AG04449 (cell line): ENCODE data around the gene RDH8.

Source experiments
- CTCF ChIA-PET: fragments of 350-600 bp; formaldehyde crosslinking; extraction: SDS; loops from one replicate; lab custom pipeline; 2021; ENCODE audit warnings: antibody characterized with exemption; lab: Yijun Ruan, JAX
- POLR2A ChIA-PET: fragments of 400-600, 350-600 bp; formaldehyde crosslinking; extraction: SDS; loops from one replicate; lab custom pipeline; 2020; ENCODE audit warnings: antibody characterized with exemption, inconsistent platforms; lab: Yijun Ruan, JAX
- DNase-seq: peaks from one replicate; pipeline ENCODE4 v3.0.0-alpha.2; 2010; ENCODE audit warnings: low read depth, low spot score
- H3K4me3 ChIP-seq: 2 replicates; pipeline ENCODE4 v1.5.1; 2011; ENCODE audit warnings: low read depth, mild to moderate bottlenecking, control low read depth, low read length
- TF ChIP-seq, protein P1 (sequence below): IDR thresholded peaks from one replicate; pipeline ENCODE4 v1.5.1; 2011; ENCODE audit warnings: mild to moderate bottlenecking, moderate library complexity, low read length, control low read depth, inconsistent platforms; ENCODE audit not compliant: insufficient read depth; ENCODE audit errors: missing control alignments

RDH8 gene

DNA sequence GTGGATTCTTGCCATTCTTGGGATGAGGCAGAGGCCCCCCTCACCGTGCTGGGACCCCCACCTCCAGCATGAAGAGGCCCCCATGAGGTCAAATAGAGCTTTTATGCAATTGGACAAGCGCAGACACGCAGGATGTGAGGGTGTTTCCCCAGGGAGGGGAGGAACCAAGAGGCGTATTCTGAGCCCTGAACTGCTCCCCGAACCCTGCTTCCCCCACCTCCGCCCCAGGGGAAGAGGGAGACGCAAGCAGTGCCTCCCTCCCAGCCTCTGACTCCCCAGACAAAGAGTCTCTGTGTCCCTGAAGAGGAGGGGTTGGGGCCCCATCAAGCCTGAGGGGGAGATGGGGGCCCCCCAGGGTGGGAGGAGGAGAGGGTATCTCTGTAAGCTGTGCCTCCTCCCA lies 1.3 kb upstream of the RDH8 start:
- POLR2A ChIA-PET = interaction anchor here (0.7 kb wide), 1 partner anchor 172 kb away, joined by 3 read pairs; no protein-coding TSS in a partner anchor
- CTCF ChIA-PET = interaction anchor here (2.0 to 2.4 kb wide), 2 partner anchors 11 to 16 kb away, joined by 13 to 21 read pairs; no protein-coding TSS in a partner anchor

DNA sequence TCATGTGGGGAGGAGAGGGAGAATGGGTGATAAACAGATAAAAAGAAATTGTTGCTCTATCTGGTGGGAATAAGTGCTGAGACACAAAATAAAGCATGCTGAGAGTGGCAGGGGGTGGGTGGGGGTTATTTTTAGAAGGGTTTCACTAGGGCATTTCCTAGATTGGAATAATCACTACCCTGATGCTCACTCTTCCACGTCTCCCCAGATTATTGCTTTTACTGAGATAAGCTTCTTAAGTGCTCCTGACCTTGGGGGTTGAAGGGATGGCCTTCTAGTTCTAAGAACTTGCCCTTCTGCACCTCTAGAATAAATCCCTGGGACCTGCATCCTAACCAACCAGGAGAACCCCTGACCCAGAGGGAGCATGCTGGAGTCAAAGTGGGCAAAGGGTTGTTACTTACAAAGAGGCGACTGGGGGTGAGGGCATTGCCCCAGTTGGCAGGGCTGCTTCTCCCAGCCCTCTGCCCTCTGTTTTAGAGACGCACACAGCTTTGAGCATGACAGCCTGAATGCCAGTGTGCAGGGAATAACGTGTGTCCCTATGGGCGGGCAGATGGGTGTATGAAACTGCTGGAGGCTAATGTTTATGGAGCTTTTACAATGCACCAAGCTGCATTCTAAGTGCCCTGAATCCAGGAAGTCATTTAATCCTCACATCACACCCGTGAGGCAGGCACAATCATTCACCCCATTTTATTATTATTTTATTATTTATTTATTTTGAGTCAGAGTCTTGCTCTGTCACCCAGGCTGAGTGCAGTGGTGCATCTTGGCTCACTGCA lies 743 bp downstream of the RDH8 start:
- H3K4me3 ChIP-seq = no peak overlapping the region
- TF ChIP-seq, protein P1, sequence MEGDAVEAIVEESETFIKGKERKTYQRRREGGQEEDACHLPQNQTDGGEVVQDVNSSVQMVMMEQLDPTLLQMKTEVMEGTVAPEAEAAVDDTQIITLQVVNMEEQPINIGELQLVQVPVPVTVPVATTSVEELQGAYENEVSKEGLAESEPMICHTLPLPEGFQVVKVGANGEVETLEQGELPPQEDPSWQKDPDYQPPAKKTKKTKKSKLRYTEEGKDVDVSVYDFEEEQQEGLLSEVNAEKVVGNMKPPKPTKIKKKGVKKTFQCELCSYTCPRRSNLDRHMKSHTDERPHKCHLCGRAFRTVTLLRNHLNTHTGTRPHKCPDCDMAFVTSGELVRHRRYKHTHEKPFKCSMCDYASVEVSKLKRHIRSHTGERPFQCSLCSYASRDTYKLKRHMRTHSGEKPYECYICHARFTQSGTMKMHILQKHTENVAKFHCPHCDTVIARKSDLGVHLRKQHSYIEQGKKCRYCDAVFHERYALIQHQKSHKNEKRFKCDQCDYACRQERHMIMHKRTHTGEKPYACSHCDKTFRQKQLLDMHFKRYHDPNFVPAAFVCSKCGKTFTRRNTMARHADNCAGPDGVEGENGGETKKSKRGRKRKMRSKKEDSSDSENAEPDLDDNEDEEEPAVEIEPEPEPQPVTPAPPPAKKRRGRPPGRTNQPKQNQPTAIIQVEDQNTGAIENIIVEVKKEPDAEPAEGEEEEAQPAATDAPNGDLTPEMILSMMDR = no peak
- CTCF ChIA-PET = interaction anchor here (1.4 to 2.5 kb wide), 3 partner anchors 8 to 13 kb away, joined by 3 to 14 read pairs (median 12); no protein-coding TSS in a partner anchor
- POLR2A ChIA-PET = no interaction called here
- DNase-seq = no peak

More for the DNA sequence above, 1.3 kb upstream of the RDH8 start:
- no peak overlapping the region for H3K4me3 ChIP-seq
- TF ChIP-seq, protein P1 = no peak
- DNase-seq = no peak

DNA sequence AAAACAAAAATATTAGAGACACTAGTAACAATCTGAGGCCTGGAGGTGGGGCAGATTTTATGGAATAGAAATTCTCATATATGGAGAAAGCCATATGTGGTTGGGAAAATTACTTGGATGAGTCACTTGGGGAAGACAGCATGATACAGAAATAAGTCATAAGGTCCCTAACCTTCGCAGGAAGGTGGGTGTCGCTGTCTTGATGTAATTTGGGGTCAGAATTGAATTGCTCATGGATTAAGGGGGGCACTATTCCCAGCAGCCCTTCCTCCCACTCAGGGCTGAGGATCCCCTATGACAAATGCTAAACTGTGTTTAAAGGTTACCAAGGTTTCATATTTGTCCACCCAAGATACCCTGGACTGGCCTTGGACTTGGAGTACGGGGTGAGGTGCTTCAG lies 5.0 kb downstream of the RDH8 start:
- ChIA-PET POLR2A (no interaction called here), CTCF (interaction anchor here (1.5 to 7.1 kb wide), 4 partner anchors 7 to 86 kb away, joined by 3 to 63 read pairs (median 27); no protein-coding TSS in a partner anchor)
- TF ChIP-seq, protein P1 = no peak
- no peak overlapping the region for H3K4me3 ChIP-seq
- no peak for DNase-seq

DNA sequence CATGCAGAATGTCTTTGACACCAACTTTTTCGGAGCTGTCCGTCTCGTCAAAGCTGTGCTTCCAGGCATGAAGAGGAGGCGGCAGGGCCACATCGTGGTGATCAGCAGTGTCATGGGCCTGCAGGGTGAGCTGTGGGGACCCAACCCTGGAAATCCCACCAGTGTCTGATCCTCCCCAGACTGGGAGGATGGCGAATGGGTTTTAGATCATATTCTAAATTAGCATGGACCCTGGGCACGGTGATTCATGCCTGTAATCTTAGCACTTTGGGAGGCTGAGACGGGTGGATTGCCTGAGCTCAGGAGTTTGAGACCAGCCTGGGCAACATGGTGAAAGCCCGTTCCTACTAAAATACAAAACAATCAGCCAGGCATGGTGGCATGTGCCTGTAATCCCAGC lies 5.5 kb downstream of the RDH8 start:
- CTCF ChIA-PET = interaction anchor here (4.3 to 7.1 kb wide), 3 partner anchors 10 to 87 kb away, joined by 37 to 63 read pairs (median 47); no protein-coding TSS in a partner anchor
- DNase-seq = no peak
- POLR2A ChIA-PET = no interaction called here
- H3K4me3 ChIP-seq = no peak overlapping the region
- TF ChIP-seq, protein P1 = no peak

DNA sequence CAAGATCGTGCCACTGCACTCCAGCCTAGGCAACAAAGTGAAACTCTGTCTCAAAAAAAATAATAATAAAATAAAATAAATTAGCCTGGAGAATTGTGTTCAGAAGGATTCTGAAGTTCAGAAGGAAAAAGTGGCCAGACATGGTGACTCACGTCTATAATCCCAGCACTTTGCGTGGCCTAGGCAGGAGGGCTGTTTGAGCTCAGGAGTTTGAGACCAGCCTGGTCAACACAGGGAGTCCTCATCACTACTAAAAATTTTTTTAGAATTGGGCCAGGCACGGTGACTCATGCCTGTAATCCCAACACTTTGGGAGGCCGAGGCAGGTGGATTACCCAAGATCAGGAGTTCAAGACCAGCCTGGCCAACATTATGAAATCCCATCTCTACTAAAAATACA lies 6.0 kb downstream of the RDH8 start:
- TF ChIP-seq, protein P1 = no peak
- no peak overlapping the region for H3K4me3 ChIP-seq
- ChIA-PET CTCF (interaction anchor here (4.3 to 7.1 kb wide), 3 partner anchors 9 to 87 kb away, joined by 37 to 63 read pairs (median 47); no protein-coding TSS in a partner anchor), POLR2A (no interaction called here)
- DNase-seq = no peak

DNA sequence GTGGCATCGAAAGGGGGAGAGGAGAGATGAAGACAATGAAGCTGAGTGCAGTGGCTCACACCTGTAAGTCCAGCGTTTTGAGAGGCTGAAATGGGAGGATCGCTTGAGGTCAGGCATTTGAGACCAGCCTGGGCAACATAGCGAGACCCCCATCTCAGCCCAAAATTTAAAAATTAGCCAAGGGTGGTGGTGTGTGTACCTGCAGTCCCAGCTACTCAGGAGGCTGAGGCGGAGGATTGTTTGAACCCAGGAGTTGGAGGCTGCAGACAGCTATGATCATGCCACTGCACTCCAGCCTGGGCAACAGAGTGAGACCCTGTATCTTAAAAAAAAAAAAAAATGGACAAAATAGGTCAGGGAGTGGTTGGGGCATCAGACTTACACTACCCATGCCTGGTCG lies 7.6 kb downstream of the RDH8 start:
- TF ChIP-seq, protein P1 = no peak
- CTCF ChIA-PET = interaction anchor here (0.7 to 7.1 kb wide), 4 partner anchors 8 to 229 kb away, joined by 4 to 63 read pairs (median 42); no protein-coding TSS in a partner anchor

More for the DNA sequence above, 7.6 kb downstream of the RDH8 start:
- POLR2A ChIA-PET = no interaction called here
- no peak for DNase-seq
- H3K4me3 ChIP-seq = no peak overlapping the region
